K562 (cell line): Measurements from ENCODE around the gene TFF2. TPM values are rescaled to one million over a fixed set of nuclear protein-coding genes. Genes with fewer than 3 reads are reported as not detected.

Experiments
- ATAC-seq: fragments of 200-7000 bp; cut with Tn5 transposase; 3 replicates; pipeline ENCODE4 v1.9.1; 2020; ENCODE audit warnings: moderate library complexity
- BruUV-seq: library from RNA; stranded (reverse); fragments of 400-500 nt; replicated peaks from 2 replicates; lab custom pipeline; 2021; lab: Mats Ljungman, UMichigan
- CTCF ChIA-PET: fragments of 300-600 bp; formaldehyde crosslinking; extraction: SDS; loops from one replicate; lab custom pipeline; 2021; ENCODE audit warnings: low intra/inter-chr PET ratio; lab: Yijun Ruan, JAX
- POLR2A ChIA-PET: fragments of 300-600, 350-650 bp; sonication (Branson Sonifier 250); formaldehyde crosslinking; extraction: SDS; loops from one replicate; lab custom pipeline; 2021; ENCODE audit warnings: antibody characterized with exemption, inconsistent platforms; lab: Yijun Ruan, JAX
- DNase-seq, 4 experiments: peaks; one replicate each; pipeline versions ENCODE4 v3.0.0 to v3.0.0-alpha.2; 2011 to 2018; ENCODE audit warnings: low spot score in 3 of 4, mixed read lengths in 3 of 4; ENCODE audit errors: extremely low read depth in 1 of 4
- FAIRE-seq: peaks from 2 replicates; lab custom pipeline; 2011; peaks lifted over from hg19 to GRCh38; lab: Jason Lieb, UNC
- H2AFZ ChIP-seq: 2 replicates; pipeline ENCODE4 v1.6.0; 2011; ENCODE audit warnings: low read depth, low read length, control low read depth, inconsistent platforms
- H3K27ac ChIP-seq: fragments of 200-600 bp; 3 replicates; pipeline ENCODE4 v1.8.0; 2011; ENCODE audit warnings: low read depth, mild to moderate bottlenecking, control low read depth, inconsistent platforms, low read length, moderate library complexity, mixed read lengths; ENCODE audit errors: extremely low read depth
- H3K27me3 ChIP-seq, 2 experiments: fragments of 300-600 bp in 1 of 2; 2 replicates in 1 of 2; 3 replicates in 1 of 2; pipeline versions ENCODE4 v1.6.0 to v1.8.0; 2011; ENCODE audit warnings: inconsistent platforms in 2 of 2, low read length in 2 of 2, mild to moderate bottlenecking in 1 of 2, mixed read lengths in 1 of 2, moderate library complexity in 1 of 2; ENCODE audit not compliant: control insufficient read depth in 2 of 2, insufficient read depth in 2 of 2
- H3K36me3 ChIP-seq: fragments of 300-600 bp; 3 replicates; pipeline ENCODE4 v1.8.0; 2011; ENCODE audit warnings: mild to moderate bottlenecking, low read length, inconsistent platforms; ENCODE audit not compliant: control insufficient read depth, insufficient read depth
- H3K4me1 ChIP-seq, 2 experiments: fragments of 200-600 bp in 1 of 2; replicated peaks in 1 of 2; 2 replicates in 1 of 2; 3 replicates in 1 of 2; pipeline versions ENCODE4 v1.5.1 to v1.8.0; 2011; ENCODE audit warnings: inconsistent platforms in 2 of 2, low read length in 2 of 2, mild to moderate bottlenecking in 1 of 2, mixed read lengths in 1 of 2, moderate library complexity in 1 of 2; ENCODE audit not compliant: control insufficient read depth in 2 of 2, insufficient read depth in 2 of 2
- H3K4me2 ChIP-seq: 2 replicates; pipeline ENCODE4 v1.6.1; 2011; ENCODE audit warnings: low read length, control low read depth, inconsistent platforms, mixed read lengths; ENCODE audit not compliant: insufficient read depth
- H3K4me3 ChIP-seq: fragments of 200-600 bp; sonication (generic), shearing (Covaris generic); 2 replicates; pipeline ENCODE4 v1.5.1; 2016; ENCODE audit warnings: control low read depth, inconsistent platforms
- H3K79me2 ChIP-seq: fragments of 200-600 bp; 3 replicates; pipeline ENCODE4 v1.8.0; 2011; ENCODE audit warnings: low read length, inconsistent platforms; ENCODE audit not compliant: control insufficient read depth, insufficient read depth
- H3K9ac ChIP-seq, 2 experiments: 2 replicates each; pipeline versions ENCODE4 v1.6.0 to v1.6.1; 2011; ENCODE audit warnings: low read depth in 2 of 2, low read length in 2 of 2, control low read depth in 1 of 2, inconsistent platforms in 1 of 2, mild to moderate bottlenecking in 1 of 2, mixed read lengths in 1 of 2; ENCODE audit not compliant: insufficient read depth in 1 of 2
- H3K9me1 ChIP-seq: one replicate; pipeline ENCODE4 v1.6.0; 2011; ENCODE audit warnings: inconsistent platforms, mild to moderate bottlenecking, low read length, moderate library complexity; ENCODE audit not compliant: control insufficient read depth, insufficient read depth
- H3K9me3 ChIP-seq: replicated peaks from 2 replicates; pipeline ENCODE4 v1.5.1; 2011; ENCODE audit warnings: low read depth, low read length, inconsistent platforms; ENCODE audit not compliant: control insufficient read depth, insufficient read depth
- H4K20me1 ChIP-seq: replicated peaks from 2 replicates; pipeline ENCODE4 v1.6.1; 2011; ENCODE audit warnings: low read length, inconsistent platforms, mixed read lengths; ENCODE audit not compliant: control insufficient read depth, insufficient read depth
- BACH1 ChIP-seq: fragments of 200-800 bp; sonication (Bioruptor generic); IDR thresholded peaks from 2 replicates; pipeline ENCODE4 v1.6.1; 2016; ENCODE audit warnings: missing genetic modification characterization, missing compliant biosample characterization
- BHLHE40 ChIP-seq: IDR thresholded peaks from 2 replicates; pipeline ENCODE4 v1.6.1; 2011; ENCODE audit warnings: low read length, improper control_type of control experiment
- CBFB ChIP-seq: sonication (generic); formaldehyde crosslinking; IDR thresholded peaks from 2 replicates; pipeline ENCODE4 v1.4.0; 2020; ENCODE audit warnings: mild to moderate bottlenecking, missing genetic modification reagents
- CREBBP ChIP-seq: IDR thresholded peaks from one replicate; pipeline ENCODE4 v1.6.1; 2012; ENCODE audit warnings: low read depth, mild to moderate bottlenecking, control low read depth, inconsistent platforms, low read length
- DLX4 ChIP-seq: fragments of 250-450 bp; sonication (Bioruptor Pico); IDR thresholded peaks from 2 replicates; pipeline ENCODE4 v1.6.1; 2021; ENCODE audit warnings: mild to moderate bottlenecking
- RBM22 ChIP-seq: fragments of 200-400 bp; formaldehyde crosslinking; IDR thresholded peaks from 2 replicates; pipeline ENCODE4 v1.6.1; 2018; ENCODE audit warnings: low read length, low read depth; ENCODE audit not compliant: poor library complexity, severe bottlenecking
- ZNF280B ChIP-seq: fragments of 250-450 bp; sonication (Bioruptor Pico); IDR thresholded peaks from 2 replicates; pipeline ENCODE4 v1.5.1; 2021; ENCODE audit warnings: mild to moderate bottlenecking
- WGBS: fragments of 100-300 bp; shearing (Covaris generic); methylation state at CpG from one replicate; pipeline ENCODE4 v1.1.6; 2016; ENCODE audit warnings: low coverage, mixed read lengths; ENCODE audit not compliant: insufficient coverage; ENCODE audit errors: missing lambda C conversion rate; 5-methylcytosine and 5-hydroxymethylcytosine counted together
- in situ Hi-C: fragments of 300-500 bp; cut with MboI; formaldehyde crosslinking; loops from 4 replicates; pipeline ENCODE4 v1.15.0; 2018; ENCODE audit warnings: inconsistent platforms, mixed read lengths
- intact Hi-C: fragments of 100-400 bp; cut with micrococcal nuclease; formaldehyde crosslinking; loops from 2 replicates; pipeline ENCODE4 v1.14.2; 2022
- polyA plus RNA-seq, 8 experiments: library from polyadenylated mRNA; depleted of rRNA in 4 of 8; stranded (reverse) in 5 of 8; unstranded in 3 of 8; fragments of >200 nt; fragmentation: Nextera tagmentation in 2 of 8; fragmentation: Illumina TruSeq in 1 of 8; extraction: Ambion mirVana in 2 of 8; extraction: Trizol in 1 of 8; gene quantifications; 2 replicates each; pipeline versions ENCODE4 v1.2.1 to v1.2.3, GENCODE V29; 2011 to 2014; ENCODE audit warnings: inconsistent platforms in 1 of 8, missing spikeins in 1 of 8
- total RNA-seq, 7 experiments: library from RNA; depleted of rRNA in 6 of 7; stranded (reverse); fragments of >200 nt in 6 of 7; fragmentation: Illumina TruSeq in 2 of 7; extraction: Trizol in 2 of 7; gene quantifications; 2 replicates each; pipeline versions ENCODE4 v1.2.1 to v1.2.3, GENCODE V29; 2011 to 2021; ENCODE audit warnings: low replicate concordance in 1 of 7
- TF ChIP-seq, protein P1 (sequence below): fragments of 450-650 bp; formaldehyde crosslinking; IDR thresholded peaks from 2 replicates; pipeline ENCODE4 v1.4.0; 2022; ENCODE audit warnings: mild to moderate bottlenecking, moderate library complexity

TFF2 gene
- total and polyA plus RNA-seq, 9 of the 15 experiments (the other 6 are each of a cell fraction or from before 2014, with no cell fraction given): not detected

- POLR2A ChIA-PET: no interaction called here
- BruUV-seq: no TSS peak
- WGBS: 0% methylated on average over 5 of the region's 5 CpGs
Observed at GRCh38 chr21:42307106-42307505, 43.7 kb downstream of the TFF2 start.

More at GRCh38 chr21:42307106-42307505, 43.7 kb downstream of the TFF2 start:
- H3K4me3 ChIP-seq: no peak overlapping the region
- in situ Hi-C loops (no loop called here), intact Hi-C loops (no loop called here)
- TF ChIP-seq RBM22 (no peak), BHLHE40 (no peak), DLX4 (no peak), CBFB (CRISPR knock-in tag) (no peak), CREBBP (no peak), ZNF280B (no peak), BACH1 (tag) (no peak)
- TF ChIP-seq, protein P1, sequence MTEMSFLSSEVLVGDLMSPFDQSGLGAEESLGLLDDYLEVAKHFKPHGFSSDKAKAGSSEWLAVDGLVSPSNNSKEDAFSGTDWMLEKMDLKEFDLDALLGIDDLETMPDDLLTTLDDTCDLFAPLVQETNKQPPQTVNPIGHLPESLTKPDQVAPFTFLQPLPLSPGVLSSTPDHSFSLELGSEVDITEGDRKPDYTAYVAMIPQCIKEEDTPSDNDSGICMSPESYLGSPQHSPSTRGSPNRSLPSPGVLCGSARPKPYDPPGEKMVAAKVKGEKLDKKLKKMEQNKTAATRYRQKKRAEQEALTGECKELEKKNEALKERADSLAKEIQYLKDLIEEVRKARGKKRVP (CRISPR knock-in tag): no peak
- no peak overlapping the region for H3K27ac ChIP-seq
- peaks cover 32% of the 10 kb centered on the region for H4K20me1 ChIP-seq
- no peak for FAIRE-seq
- H3K9me3 ChIP-seq: no peaks in the 10 kb centered on the region
- ATAC-seq: no peak
- no peak overlapping the region for H3K4me2 ChIP-seq
- H2AFZ ChIP-seq: no peak overlapping the region
- DNase-seq: no peak
- peaks cover 3% of the 10 kb centered on the region for H3K9me1 ChIP-seq
- no peak overlapping the region for H3K9ac ChIP-seq
- CTCF ChIA-PET: no interaction called here
- no peaks in the 10 kb centered on the region for H3K79me2 ChIP-seq
- H3K36me3 ChIP-seq: no peaks in the 10 kb centered on the region
- H3K27me3 ChIP-seq: peaks cover 28 to 85% of the 10 kb centered on the region in 2 experiments; a peak in 4 of 5 replicates
- peaks cover 0 to 13% of the 10 kb centered on the region in 2 experiments; a peak in 2 of 5 replicates for H3K4me1 ChIP-seq
